Stimulated activated CD8-positive, alpha-beta memory T cell treated with anti-CD3 and anti-CD28 coated beads, Interleukin-7, amount 100 ng/mL, for 48 hours (primary cell): ENCODE data around the gene USP28.
"Not testable (repeated sequence)": the region's sequence is repeated elsewhere in the genome, so short reads cannot be mapped to it uniquely, and the experiment has no call there.

Experiments used
- DNase-seq, 2 donors: peaks; one replicate each; pipeline ENCODE4 v3.0.0-alpha.2; 2020; ENCODE audit warnings: low read depth in 1 of 2; ENCODE audit errors: extremely low read depth in 1 of 2

The USP28 gene, protein sequence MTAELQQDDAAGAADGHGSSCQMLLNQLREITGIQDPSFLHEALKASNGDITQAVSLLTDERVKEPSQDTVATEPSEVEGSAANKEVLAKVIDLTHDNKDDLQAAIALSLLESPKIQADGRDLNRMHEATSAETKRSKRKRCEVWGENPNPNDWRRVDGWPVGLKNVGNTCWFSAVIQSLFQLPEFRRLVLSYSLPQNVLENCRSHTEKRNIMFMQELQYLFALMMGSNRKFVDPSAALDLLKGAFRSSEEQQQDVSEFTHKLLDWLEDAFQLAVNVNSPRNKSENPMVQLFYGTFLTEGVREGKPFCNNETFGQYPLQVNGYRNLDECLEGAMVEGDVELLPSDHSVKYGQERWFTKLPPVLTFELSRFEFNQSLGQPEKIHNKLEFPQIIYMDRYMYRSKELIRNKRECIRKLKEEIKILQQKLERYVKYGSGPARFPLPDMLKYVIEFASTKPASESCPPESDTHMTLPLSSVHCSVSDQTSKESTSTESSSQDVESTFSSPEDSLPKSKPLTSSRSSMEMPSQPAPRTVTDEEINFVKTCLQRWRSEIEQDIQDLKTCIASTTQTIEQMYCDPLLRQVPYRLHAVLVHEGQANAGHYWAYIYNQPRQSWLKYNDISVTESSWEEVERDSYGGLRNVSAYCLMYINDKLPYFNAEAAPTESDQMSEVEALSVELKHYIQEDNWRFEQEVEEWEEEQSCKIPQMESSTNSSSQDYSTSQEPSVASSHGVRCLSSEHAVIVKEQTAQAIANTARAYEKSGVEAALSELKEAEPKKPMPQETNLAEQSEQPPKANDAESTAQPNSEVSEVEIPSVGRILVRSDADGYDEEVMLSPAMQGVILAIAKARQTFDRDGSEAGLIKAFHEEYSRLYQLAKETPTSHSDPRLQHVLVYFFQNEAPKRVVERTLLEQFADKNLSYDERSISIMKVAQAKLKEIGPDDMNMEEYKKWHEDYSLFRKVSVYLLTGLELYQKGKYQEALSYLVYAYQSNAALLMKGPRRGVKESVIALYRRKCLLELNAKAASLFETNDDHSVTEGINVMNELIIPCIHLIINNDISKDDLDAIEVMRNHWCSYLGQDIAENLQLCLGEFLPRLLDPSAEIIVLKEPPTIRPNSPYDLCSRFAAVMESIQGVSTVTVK

DNA sequence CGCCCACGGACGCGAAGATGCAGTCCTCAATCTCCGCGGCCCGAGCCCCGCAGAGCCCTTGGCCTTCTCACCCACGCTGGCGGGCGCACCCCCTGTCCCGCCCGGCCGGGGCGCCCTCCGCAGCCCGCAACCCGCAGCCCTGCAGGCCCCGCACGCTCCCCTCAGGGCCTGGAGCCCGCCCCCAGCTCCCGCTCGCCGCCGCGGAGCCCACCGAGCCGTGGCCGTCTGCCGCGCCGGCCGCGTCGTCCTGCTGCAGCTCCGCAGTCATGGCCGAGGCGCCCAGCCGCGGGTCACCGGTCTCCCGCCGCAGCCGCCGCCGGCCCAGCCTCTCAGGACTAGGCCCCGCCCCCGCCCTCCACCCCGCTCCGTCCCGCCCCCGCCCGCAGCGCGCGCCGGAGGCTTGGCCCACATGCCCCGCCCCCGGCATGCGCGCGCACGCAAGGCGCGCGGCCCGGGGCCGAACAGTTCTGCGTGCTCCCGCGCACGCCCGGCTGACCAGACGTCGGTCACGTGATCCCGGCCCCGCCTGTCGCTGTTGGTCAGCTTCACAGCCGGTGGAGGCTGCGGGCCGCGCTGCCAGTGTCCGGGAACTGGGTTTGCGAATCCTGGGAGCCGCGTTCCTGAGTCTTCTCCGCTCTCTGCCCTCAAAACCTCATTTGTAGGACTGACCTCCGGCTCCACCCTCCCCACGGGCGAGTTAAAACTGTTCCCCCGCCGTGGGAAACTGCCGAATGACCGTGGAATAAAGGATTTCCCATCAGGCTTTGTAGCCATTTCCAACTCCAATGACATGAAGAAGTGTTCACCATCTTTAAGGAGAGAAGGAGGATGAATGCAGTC lies at the start of gene USP28:
USP28 (minus strand) TSS at position 339 of the 840 bp plus-strand sequence; CDS start at position 268, 71 bp downstream.
- peak; percentile 69 to 76 for DNase-seq

DNA sequence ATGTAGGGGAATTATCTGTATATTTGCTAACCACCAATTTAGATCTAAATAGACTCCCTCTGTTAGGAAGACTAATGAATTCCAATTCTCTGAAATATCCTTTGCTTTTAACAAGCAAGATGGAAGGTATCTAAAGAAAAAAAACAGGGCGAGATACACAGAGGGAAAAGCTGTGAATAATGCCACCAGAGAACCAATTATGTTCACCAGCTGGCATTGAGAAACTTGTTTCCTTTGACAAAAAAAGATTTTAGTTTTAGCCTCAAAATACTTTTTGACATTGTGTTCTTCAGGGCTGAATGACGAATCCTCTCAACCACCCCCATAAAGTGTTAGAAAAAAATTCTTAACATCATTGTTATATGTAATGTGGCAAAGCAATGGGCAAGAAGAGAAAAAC lies 48.2 kb upstream of the USP28 start:
- DNase-seq: no peak

DNA sequence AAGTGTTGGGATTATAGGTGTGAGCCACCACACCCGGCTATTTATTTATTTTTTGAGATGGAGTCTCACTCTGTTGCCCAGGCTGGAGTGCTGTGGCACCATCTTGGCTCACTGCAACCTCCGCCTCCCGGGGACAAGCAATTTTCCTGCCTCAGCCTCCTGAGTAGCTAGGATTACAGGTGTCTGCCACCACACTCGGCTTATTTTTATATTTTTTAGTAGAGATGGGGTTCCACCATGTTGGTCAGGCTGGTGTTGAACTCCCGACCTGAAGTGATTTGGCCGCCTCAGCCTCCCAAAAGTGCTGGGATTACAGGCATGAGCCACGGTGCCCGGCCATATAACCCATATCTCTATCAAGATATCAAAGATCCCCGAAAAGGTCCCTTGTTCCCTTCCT lies 36.1 kb upstream of the USP28 start:
- not testable (repeated sequence) for DNase-seq

DNA sequence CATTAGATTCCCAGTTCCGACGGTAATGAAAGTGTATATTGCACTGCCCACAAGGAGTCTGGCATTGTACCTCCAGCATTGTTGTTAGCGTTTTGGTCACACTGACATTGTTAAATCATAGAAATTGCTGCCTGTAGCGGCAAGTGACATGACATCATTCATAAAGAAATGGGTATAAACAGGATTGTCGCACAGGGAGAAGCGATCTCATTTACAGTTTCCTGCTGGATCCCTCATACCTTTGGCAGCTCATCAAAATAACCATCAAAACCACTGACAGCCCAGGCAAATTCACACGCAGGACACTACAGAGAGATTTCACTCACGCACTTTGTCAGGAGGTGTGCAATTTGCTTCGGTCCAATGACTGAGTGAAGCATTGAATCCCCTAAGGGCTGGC lies 32.7 kb upstream of the USP28 start:
- no peak for DNase-seq

DNA sequence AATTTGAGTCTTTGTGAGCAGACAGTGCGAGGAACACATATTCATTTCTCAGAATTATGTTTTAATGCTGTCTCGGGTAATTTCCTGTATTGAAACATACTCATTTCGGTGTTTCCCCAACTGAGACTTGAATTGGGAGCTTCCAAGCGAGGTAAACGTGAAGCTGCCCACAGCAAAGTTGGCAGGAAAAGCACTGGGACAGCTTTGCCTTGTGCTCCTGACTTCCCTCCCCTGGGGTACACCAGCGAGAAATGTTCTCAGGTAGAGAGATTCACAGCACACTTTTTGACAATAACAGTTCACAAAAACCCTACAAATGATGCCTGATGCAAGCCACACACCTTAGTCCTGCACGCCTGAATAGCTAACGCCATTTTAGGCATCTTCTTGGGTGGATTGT lies 32.3 kb upstream of the USP28 start:
- no peak for DNase-seq

DNA sequence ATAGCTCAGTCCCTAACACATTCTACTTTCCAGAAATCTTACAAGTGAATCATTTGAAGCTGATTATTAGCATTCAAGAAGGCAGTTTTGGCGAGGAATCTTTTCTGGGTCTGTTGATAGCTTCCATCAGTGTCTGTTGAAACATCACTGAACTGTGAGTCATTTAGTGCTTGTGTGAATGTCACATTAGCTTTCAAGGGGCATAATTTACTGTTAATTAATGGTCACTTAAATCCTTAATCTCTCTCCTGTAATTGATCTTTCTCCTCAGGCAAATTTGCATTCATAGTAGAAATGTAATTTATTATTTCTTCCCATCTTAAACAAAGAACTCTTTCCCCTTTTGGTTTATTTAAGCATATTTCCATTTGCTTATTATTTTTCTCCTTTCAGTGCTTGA lies 31.8 kb upstream of the USP28 start:
- no peak for DNase-seq

DNA sequence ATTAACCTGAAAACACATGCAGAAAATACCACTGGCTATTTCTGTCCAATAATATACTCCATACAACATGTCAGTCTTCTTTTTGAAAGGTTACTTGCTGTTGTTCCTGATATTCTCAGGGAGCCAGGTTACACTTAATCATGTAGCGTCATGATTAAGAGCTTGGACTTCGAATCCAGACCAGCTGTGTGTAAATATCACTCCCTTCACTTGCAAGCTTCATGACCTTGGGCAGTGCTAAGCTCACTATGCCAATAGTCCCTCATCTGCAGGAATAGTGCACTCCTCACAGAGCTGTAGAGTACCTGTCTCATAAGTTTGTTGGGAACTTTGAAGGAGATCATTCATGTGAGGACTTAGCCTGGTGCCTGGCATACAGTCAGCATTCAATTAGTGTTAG lies 31.1 kb upstream of the USP28 start:
- no peak for DNase-seq

DNA sequence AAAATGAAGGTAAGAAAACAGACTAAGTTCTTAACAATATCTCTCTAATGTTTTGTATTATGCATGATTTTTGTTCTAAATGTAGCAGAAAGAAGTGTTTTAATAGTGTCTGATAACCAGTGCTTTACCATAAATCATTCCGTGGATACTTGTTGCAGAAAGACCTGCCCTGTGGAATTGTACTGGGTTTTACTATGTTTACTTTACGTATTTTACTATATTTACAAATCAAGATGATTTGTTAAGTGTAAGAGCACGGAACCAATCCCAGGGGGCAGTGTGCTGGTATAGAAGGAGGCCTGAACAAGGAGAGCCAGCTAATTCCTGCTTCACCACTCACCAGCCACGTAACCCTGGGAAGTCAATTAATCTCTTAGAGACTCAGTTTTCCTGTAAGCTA lies 30.7 kb upstream of the USP28 start:
- DNase-seq: no peak

DNA sequence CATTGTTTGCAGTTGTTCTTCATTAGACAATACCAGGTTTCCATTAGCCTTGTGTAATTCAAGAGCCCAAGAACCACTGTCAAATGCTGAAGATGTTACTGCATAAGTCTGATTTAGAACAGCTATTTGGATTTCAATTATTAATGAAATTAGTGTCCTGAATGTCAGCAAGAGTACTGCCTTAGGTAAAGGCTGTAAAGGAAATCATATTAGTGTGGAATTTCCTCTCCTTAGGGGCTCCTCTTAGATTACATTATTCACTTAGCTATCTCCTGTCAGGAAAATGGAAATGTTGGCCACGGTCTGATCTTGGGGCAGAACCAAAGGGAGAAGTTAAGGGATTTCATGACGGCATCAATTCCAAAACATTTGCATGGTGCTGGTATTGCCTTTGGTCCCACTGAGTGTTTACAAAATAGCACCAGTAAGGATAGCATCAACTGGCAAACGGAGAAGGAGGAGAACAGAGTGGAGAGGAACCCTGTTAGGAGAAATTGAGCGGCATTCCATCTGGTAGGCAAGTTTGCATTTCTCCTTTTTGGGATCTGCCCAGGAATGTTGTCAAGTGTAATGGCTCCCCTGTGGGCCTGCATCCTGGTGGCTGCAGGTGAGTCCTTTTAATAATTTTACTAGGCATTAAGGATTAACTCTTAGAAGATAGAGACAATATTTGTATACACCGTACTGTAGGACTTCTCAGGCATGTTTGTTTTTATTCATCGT lies 29.2 kb upstream of the USP28 start, which contains the start of gene HTR3B:
HTR3B (plus strand) TSS at position 418 of the 723 bp plus-strand sequence; CDS start at position 556, 138 bp downstream.
- DNase-seq: no peak

DNA sequence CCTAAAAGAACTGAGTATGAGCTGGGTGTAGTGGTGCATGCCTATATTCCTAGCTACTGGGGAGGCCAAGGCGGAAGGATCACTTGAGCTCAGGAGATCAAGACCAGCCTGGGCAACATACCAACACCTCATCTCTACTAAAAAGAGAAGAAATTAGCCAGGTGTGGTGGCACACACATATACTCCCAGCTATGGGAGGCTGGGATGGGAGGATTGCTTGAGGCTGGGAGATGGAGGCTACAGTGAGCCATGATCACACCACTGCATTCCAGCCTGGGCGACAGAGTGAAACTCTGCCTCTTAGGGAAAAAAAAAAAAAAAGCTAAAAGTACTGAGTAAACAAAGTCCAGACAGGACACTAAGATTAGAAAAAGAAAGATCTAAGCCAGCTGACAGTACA lies 25.8 kb upstream of the USP28 start:
- no peak for DNase-seq

DNA sequence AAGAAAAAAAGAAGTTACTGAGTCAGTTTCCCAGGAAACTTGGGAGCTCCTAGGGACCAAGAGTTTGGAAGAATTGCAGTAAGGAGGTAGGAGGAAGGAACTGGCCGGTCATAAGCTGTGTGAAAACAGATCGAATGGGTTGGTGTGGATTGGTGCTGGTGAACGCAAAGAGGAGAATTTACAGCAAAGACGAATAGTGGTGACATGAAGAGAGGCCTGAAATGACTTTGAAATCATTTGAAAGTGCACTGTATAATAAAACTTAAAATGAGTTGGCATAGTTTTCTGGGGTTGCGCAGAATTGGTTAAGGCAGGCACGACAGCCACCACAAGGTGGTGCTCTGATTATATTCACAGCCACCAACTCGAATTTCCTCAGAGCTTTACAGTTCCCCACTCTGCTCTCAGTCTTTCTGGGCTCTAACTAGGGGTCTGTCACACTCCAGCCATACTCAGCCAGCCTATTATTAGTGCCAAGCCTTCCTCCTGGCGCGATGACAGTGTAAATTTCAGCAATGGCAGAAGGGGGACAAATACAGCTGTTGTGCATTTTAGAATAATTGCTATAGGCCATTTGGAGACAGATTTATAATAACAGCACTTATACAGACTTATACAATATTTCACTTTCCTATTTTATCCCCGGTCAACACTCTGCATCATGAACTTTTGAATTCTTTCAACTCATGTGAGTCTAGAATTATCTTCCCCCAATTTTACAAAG lies 20.9 kb upstream of the USP28 start:
- no peak for DNase-seq

DNA sequence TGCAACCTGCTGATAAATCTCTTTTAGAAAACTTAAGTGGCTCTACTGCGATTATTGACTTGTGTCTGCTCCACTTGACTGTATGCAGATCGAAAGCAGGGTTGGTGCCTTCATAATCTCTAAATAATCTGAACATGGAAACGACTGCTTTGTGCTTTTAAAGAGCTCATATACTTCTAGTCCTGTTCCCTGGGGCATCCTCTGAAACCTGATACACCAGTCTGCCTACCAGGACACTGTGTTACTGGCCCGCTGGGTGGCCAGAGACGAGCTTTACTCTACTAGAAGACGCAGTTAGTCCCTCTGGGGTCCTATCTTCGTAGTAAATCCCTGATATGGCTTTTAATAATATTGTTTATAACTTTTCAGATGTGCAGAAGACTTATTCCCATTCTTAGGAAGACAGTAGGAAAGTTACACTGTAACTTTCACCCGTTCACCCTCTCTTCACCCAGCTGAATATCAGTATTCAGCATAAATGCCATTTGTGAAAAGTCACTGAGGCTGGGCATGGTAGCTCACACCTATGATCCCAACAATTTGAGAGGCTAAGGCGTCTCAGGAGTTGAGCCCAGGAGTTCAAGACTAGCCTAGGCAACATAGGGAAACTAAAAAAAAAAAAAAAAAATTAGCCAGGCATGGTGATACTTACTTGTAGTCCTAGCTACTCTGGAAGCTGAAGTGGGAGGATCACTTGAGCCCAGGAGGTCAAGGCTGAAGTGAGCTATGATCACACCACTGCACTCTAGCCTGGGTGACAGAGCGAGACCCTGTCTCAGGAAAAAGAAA lies 20.2 kb upstream of the USP28 start:
- no peak for DNase-seq

DNA sequence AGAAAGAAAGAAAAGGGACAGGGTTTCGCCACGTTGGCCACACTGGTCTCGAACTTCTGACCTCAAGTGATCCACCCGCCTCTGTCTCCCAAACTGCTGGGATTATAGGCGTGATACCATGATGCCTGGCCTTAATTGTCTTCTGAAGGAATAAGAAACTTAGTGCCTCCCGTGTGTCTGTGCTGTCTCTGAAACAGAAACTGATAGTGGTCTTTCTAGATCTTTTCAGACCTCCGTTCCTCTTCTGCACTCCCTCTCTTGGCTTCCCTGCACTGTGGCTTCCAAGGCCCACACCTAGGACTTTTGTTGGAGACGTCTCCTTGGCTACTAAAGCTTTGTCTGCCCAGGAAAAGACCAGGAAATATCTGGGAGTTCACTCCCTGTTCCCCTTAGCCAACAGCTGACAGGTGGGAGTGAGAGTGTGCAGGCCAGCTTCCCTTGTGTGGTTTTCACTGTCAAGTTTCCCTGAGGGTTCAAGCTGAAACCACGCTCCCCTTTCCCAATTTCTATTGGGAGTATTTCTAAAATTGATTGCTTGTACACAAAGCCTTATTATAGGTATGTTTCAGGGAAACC lies 19.1 kb upstream of the USP28 start:
- no peak for DNase-seq

DNA sequence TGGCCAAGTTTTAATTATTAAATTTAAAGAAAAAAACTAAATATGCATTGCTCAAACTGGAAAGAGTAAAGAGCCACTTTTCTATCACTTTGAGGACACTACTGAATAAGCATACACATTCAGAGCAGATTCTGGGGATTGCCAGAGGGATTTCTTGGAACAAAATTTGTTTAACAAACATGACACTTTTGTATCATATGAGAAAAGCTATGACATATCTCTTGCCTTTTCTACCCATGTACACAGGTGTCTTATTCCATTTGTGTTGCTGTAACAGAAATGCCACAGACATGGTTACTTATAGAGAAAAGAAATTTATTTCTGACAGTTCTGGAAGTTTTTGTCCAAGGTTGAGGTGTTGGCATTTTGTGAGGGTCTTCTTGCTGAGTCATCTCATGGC lies 13.5 kb upstream of the USP28 start:
- DNase-seq: no peak

DNA sequence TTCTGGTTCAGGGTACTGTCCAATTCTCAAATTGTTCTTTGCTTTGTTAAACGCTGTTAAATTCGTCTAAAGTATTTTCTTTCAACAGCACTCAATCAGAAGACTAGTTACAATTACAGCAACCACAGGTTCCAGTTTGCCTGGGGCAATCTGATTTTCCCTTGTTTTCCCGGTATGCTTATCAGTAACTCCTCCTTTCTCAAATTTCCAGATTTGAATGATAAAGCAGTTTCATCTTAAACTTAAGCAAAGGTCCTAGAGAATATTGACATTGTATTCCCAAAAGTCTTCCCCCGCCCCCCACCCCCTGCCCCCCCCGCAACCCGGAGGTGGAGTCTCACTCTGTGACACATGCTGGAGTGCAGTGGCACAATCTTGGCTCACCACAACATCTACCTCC lies 10.5 kb upstream of the USP28 start:
- DNase-seq: no peak

DNA sequence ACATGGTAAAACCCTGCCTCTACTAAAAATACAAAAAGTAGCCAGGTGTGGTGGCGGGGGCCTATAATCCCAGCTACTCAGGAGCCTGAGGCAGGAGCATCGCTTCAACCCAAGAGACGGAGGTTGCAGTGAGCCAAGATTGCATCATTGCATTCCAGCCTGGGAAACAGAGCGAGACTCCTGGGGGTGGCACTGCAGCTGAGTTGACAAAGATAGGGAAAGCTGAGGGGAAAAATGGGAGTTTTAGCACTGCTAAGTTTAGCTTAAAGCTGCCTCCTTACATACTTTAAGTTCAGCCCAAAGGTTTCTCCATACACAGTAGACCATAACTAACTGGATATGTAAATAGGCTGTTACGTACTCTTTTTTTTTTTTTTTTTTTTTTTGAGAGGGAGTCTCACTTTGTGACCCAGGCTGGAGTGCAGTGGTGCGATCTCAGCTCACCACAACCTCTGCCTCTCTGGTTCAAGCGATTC lies 9.0 kb upstream of the USP28 start:
- no peak for DNase-seq

DNA sequence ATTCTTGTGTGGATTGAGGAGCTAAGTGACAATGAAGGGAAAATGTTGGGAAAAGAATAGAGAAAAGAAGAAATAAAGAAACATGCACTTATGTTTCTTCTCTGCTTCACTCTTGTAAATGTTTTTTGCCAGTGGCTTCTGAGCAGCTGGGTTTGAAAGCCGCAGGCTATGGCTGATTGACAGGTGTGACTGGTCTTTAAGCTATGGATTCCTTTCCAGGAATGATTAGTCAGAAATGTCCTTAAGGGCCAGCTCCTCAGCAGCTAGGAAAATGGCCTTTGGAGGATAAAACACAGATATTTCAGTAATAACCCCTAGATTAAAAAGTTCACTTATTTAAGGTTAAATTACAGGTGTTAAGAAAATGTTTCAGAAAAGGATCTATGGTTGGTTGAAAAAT lies 6.5 kb upstream of the USP28 start:
- DNase-seq: no peak

DNA sequence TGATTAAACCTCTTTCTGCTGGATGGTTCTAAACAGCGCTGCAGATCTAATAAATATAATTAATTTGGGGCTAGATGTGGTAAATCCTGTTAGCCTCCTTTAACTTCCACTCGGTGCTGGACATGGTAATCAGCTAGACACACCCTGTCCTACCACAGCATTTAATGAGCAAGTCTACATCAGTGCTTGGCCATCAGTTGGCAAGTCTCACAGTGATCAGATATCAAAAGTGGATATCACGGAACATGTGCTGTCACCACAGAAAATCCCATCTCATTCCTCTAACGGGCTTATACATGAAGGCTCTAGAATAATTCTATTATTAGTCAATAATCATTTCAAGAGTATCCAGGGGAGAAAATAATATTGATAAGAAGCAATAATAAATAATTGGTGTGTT lies 5.6 kb upstream of the USP28 start:
- no peak for DNase-seq
